Stimulated activated CD8-positive, alpha-beta memory T cell treated with anti-CD3 and anti-CD28 coated beads, Interleukin-4, amount 100 ng/mL, for 24 hours (primary cell): ENCODE results near the gene PPP2CA.

Source experiments
- DNase-seq: peaks from one replicate; pipeline ENCODE4 v3.0.0-alpha.2; 2020; ENCODE audit warnings: low read depth

Gene PPP2CA

GRCh38 chr5:134148316-134148715, 77.6 kb downstream of the PPP2CA start:
- DNase-seq, result no peak

DNA sequence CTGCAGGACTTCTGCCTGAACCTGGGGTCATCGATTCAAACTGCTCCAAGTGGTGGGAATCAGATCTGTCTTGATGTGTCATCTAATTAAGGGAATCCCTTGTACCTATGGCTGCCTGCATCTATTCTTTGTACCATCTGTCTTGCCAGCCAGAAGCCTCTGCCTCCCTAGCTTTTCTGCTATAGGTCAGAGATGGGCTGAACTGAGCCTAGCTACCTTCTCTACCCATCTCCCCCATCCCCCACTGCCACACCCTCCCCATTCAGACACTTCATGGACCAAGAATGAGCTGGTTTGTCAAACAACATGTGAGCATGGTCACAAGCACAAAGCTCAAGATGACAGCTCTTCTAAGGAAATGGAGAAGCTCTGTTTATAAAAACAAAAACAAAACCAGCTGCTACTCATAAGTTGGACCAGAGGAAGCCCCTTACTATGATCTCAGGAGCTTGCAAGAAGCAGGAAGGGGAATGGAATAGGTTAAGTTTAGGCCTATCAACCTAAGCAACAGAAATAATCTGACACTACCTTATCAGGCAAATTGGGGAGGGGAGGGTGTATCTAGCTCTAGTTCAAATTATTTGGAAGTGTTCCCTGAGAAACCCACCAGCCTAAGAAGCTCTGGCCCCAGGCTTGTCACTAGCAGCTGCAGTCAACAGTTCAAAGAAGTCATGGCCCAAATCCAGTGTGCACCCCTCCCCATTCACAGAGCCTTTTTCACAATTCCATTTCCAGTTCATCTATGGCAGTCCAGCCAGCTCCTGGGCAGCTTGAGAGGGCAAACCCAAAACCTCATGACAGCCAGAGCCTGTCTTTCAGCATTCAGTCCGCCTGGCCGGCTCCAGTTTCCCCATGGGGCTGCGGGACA, 79.0 kb downstream of the PPP2CA start:
- DNase-seq, result no peak

- peak; percentile 68 for DNase-seq
These were observed 79.9 kb downstream of the PPP2CA start for GRCh38 chr5:134145779-134146581.

DNA sequence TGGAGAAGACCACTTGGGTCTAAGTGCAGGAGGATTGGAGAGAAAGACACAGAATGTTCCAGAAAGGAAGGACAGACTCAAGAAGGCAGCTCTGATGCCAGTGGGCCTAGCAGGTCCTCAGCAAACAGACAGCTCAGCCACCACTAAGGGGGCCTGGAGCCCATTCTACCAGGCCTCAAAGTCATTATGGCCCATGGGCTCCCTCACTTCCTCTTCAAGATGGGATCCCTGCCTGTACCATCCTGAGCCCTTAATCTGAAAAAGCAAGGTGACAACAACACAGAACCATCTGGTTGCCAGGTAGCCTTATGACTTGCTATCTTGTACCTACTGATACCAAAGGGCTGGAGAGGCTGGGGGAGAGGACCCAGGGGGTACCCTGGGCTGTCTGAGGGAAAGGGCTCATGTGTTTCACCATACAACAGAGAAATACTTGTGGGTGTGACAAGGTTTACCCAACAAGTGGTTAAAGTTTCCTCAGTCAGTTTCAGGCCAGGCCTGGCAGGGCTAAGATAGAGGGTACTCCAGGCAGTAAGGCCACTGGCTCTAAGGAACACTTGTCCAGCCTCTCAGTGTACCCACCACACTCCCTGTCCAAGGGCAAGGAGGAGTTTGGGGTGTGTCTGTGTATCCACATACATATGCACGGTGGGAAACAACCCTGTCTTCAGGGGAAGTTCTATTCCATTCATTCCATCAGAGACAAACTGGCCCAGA, 80.7 kb downstream of the PPP2CA start:
- no peak for DNase-seq
